GM21825 (cell line): ENCODE results near the gene MPHOSPH9.
"Not testable (repeated sequence)": the region's sequence is repeated elsewhere in the genome, so short reads cannot be mapped to it uniquely, and the experiment has no call there.

ENCODE experiments used
- ATAC-seq: cut with Tn5 transposase; IDR thresholded peaks from one replicate; pipeline ENCODE4 v1.9.1; 2021; ENCODE audit warnings: mild to moderate bottlenecking, moderate library complexity; ENCODE audit not compliant: unreplicated experiment

Gene MPHOSPH9

GRCh38 chr12:123227581-123228258 is 5.2 kb downstream of the MPHOSPH9 start:
- ATAC-seq, result no peak

GRCh38 chr12:123225443-123225842 is 7.5 kb downstream of the MPHOSPH9 start:
- ATAC-seq, result no peak

DNA sequence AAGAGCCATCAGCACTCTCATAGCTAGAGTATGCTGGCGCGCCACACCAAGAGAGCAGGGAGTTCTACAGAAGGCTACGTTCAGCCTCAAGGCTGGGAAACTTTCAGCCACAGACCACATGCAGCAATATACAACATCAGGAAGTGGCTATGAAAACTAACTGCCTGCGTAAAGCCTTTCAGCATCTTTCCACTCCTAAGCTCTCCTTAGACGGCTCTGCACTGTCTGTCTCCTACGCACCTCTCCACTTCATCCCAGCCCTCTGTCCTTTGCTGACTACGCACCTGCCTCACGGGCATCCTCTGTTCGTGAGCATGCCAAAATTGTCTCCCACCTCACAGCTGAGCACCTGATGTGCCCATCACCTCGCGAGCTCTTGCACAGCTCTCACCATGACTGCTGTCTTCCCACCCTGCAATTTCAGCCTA is 9.7 kb downstream of the MPHOSPH9 start:
- peak; percentile 84 for ATAC-seq

GRCh38 chr12:123207815-123208214 is 25.1 kb downstream of the MPHOSPH9 start:
- ATAC-seq, result not testable (repeated sequence)

GRCh38 chr12:123206794-123207193 is 26.1 kb downstream of the MPHOSPH9 start:
- not testable (repeated sequence) for ATAC-seq

- no peak for ATAC-seq
Measured at GRCh38 chr12:123200414-123200813, 32.5 kb downstream of the MPHOSPH9 start.

DNA sequence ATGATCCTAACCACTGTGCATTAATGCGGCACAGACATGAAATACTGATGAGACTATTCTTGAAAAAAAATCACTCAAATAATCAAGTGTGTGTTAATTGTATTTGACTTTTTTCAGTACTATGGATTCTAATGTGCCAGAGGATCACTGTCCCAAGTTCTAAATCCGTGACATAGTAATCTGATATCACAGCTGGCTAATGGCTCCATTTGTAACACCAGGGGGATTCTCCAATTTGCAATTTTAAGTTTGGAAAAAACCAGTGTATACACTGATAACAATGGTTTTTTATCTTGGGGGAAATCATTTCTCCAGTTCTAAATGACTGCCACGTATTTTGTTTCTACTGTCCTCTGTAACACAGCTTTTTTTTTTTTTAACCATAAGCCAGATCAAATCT is 33.0 kb downstream of the MPHOSPH9 start:
- no peak for ATAC-seq

- no peak for ATAC-seq
Measured at GRCh38 chr12:123187637-123188036, 45.3 kb downstream of the MPHOSPH9 start.

DNA sequence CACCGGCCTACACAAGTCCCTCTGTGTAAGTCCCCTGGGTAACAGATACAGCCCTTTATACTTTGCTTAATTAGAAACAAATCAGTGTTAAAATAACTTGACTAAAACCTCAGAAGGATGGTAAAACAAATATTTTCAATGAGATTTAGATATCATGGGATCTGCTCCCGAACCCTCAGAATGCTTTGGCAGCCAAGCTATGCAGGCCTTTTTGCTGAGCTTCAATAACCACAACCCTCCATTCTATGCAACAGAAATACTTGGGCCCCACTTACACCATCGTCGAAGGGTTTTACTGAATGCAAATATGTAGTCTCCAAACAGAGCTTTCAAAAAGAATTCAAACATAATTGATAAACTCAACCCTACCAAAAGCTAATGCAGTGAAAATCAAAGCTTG is 52.8 kb downstream of the MPHOSPH9 start:
- ATAC-seq, result no peak

DNA sequence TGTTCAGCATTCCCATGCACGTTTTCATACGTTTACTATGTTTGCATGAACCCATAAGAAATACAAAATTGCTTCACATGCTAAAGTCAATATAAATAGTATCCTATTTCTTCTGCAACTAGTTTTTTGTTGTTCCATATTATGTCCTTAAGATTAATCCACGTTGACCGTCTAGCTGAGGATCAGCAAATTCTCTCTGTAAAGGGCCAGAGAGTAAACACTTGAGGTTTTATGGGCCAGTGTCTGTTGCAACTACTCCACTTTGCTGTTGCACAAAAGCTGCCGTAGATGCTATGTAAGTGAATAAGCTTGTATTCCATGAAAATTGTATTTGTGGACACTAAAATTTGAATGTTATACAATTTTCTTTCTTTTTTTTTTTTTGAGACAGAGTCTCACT is 61.0 kb downstream of the MPHOSPH9 start:
- no peak for ATAC-seq

- ATAC-seq, result no peak
Measured at GRCh38 chr12:123167329-123167728, 65.6 kb downstream of the MPHOSPH9 start.

- ATAC-seq, result no peak
Measured at GRCh38 chr12:123165537-123165936, 67.4 kb downstream of the MPHOSPH9 start.

GRCh38 chr12:123164710-123165261 is 68.2 kb downstream of the MPHOSPH9 start:
- no peak for ATAC-seq

DNA sequence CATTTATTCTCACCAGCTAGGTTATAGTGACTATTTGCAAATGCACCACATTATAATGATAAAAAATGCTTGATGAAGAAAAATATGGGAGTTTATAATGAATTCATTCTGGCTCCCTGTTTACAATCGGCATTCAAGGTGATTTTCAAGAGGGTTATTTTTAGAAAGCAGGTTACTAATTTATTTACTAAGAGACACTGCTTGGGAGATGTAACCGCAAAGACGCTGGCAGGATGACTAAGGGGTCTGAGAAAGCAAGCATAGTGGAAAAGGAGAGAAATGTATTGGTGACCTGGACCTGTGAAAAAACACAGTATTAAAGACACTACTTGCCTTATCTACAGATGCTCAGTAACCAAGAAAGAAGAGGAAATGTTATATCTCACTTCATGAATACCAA is 68.7 kb downstream of the MPHOSPH9 start:
- ATAC-seq, result no peak

DNA sequence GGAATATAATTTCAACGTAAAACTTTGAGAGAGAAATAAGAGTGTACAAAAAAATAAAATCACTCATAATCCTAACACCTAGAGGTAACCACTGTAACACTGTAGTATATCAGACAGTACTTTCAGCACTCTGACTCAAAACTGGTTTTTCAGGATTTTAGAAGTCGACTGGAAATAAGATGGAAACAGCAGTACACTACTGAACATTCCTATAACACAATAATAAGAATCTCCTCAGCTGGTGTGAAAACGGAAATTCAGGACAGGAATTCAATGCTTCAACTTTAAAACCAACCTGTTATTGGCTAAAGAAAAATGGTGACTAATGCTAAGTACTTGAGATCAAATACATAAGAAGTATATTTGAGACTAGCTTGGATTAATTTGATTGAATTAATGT is 69.7 kb downstream of the MPHOSPH9 start:
- ATAC-seq, result no peak

- ATAC-seq, result no peak
Measured at GRCh38 chr12:123160801-123161487, 72.0 kb downstream of the MPHOSPH9 start.

DNA sequence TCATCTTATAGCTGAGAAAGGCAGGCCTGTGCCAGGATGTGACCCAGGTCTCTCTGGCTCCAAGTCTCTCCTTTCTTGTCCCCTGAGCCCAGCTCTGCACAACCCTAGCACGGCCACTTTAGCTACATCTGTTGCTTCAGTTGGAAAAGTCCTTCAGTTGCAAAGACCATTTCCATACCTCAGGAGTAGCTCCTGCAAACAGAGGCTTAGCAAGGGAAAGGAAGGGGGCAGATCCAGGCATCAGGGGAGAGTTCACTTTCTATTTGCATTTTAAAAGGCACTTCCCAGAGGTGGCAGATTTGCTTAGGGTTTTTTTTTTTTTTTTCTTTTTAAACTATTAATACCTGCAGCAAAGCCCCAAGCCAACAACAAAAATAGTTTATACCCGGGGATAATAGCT is 79.0 kb downstream of the MPHOSPH9 start:
- no peak for ATAC-seq

GRCh38 chr12:123152833-123153232 is 80.1 kb downstream of the MPHOSPH9 start:
- ATAC-seq, result no peak

- peak; percentile 26 for ATAC-seq
Measured at GRCh38 chr12:123151457-123152454, 81.2 kb downstream of the MPHOSPH9 start.

DNA sequence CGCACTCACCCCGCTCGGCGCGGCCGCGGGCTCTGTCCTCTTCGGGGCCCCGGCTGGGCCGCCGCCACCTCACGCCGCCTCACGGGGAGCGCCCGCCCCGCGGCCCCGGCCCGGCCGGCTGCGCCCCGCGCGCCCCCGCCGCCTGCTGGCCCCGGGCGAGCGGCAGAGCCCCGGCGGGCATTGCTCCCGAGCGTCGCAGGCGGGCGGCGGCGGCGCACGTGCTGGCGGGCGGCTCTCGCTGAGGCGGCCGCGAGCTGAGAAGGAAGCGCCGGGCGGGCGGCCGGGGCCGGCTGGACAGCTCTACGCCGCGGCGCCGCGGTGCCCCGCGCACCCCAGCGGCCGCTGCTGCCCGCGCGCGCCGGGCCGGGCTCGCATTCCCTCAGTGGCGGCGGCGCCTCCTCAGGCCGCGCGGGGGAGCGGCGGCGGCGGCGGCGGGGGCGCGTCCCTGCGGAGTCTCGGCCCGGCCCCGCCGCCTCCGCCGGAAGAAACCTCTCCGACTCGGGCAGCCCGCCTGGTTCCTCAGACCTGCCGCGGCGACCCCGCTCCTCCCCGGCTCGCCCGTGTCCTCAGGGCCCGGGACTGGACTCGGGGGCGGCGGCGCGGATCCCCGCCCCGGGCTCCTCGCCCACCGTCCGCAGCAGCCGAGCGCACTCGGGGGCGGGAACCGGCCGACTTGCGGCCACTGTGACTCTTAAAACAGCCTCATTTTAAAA is 82.0 kb downstream of the MPHOSPH9 start, which contains the start of gene PITPNM2:
TSS of gene PITPNM2 (minus strand) at position 347 of the 713 bp plus-strand sequence. CDS start 116,500 bp downstream, outside the sequence.
- ATAC-seq, result peak; percentile 64
